SK-N-SH (cell line): ENCODE measurements around the gene SLC25A42. TPM values are rescaled to one million over a fixed set of nuclear protein-coding genes. Genes with fewer than 3 reads are reported as not detected.

Experiments used
- CTCF ChIA-PET: fragments of 300-600, 350-600 bp; formaldehyde crosslinking; extraction: SDS; loops from one replicate; lab custom pipeline; 2021; lab: Yijun Ruan, JAX
- POLR2A ChIA-PET: fragments of 350-600 bp; sonication (Branson Sonifier 250); formaldehyde crosslinking; extraction: SDS; loops from one replicate; lab custom pipeline; 2020; ENCODE audit warnings: antibody characterized with exemption, inconsistent platforms; lab: Yijun Ruan, JAX
- DNase-seq: peaks from one replicate; pipeline ENCODE4 v3.0.0; 2012
- H2AFZ ChIP-seq: fragments of 200-600 bp; sonication (generic); 2 replicates; pipeline ENCODE4 v1.8.1; 2016; ENCODE audit warnings: antibody characterized with exemption, mild to moderate bottlenecking, low read depth
- H3F3A ChIP-seq: fragments of 200-600 bp; sonication (generic); replicated peaks from 2 replicates; pipeline ENCODE3; 2016; ENCODE audit warnings: antibody characterized with exemption, mild to moderate bottlenecking; ENCODE audit not compliant: insufficient read depth
- H3K27ac ChIP-seq, 2 experiments: fragments of 200-500 bp in 1 of 2; fragments of 200-600 bp in 1 of 2; sonication (Bioruptor generic) in 1 of 2; sonication (generic), shearing (Covaris generic) in 1 of 2; 2 replicates each; pipeline versions ENCODE4 v1.5.1 to v1.6.1; 2014 to 2016; ENCODE audit warnings: low read depth in 2 of 2, inconsistent platforms in 1 of 2, low read length in 1 of 2, mild to moderate bottlenecking in 1 of 2, mixed read lengths in 1 of 2
- H3K27me3 ChIP-seq: fragments of 200-600 bp; sonication (generic), shearing (Covaris generic); 2 replicates; pipeline ENCODE4 v1.6.1; 2016; ENCODE audit warnings: mixed run types; ENCODE audit not compliant: insufficient read depth
- H3K36me3 ChIP-seq, 2 experiments: fragments of 200-500 bp in 1 of 2; fragments of 200-600 bp in 1 of 2; sonication (Bioruptor generic) in 1 of 2; sonication (generic) in 1 of 2; replicated peaks in 1 of 2; 2 replicates each; pipeline versions ENCODE3 to v1.5.1; 2014 to 2016; ENCODE audit warnings: low read length in 1 of 2, mild to moderate bottlenecking in 1 of 2; ENCODE audit not compliant: insufficient read depth in 2 of 2, control insufficient read depth in 1 of 2
- H3K4me1 ChIP-seq, 2 experiments: fragments of 200-500 bp in 1 of 2; fragments of 200-600 bp in 1 of 2; sonication (Bioruptor generic) in 1 of 2; sonication (generic), shearing (Covaris generic) in 1 of 2; 2 replicates each; pipeline versions ENCODE4 v1.5.1 to v1.6.1; 2014 to 2016; ENCODE audit warnings: low read depth in 1 of 2, low read length in 1 of 2, mixed run types in 1 of 2; ENCODE audit not compliant: insufficient read depth in 2 of 2, control insufficient read depth in 1 of 2
- H3K4me2 ChIP-seq: fragments of 200-600 bp; sonication (generic), shearing (Covaris generic); 2 replicates; pipeline ENCODE4 v1.6.1; 2017; ENCODE audit warnings: mixed run types
- H3K4me3 ChIP-seq, 2 experiments: fragments of 200-500 bp in 1 of 2; fragments of 200-600 bp in 1 of 2; sonication (Bioruptor generic) in 1 of 2; sonication (generic), shearing (Covaris generic) in 1 of 2; 2 replicates each; pipeline versions ENCODE4 v1.5.1 to v1.8.1; 2014 to 2016; ENCODE audit warnings: low read depth in 2 of 2, inconsistent platforms in 1 of 2, low read length in 1 of 2, mild to moderate bottlenecking in 1 of 2, mixed read lengths in 1 of 2, moderate library complexity in 1 of 2
- H3K79me2 ChIP-seq: fragments of 200-600 bp; sonication (generic); 2 replicates; pipeline ENCODE4 v1.8.1; 2017; ENCODE audit warnings: mild to moderate bottlenecking; ENCODE audit not compliant: insufficient read depth
- H3K9ac ChIP-seq: fragments of 200-600 bp; sonication (generic); 2 replicates; pipeline ENCODE4 v1.6.1; 2017; ENCODE audit warnings: mixed run types
- H3K9me2 ChIP-seq: fragments of 200-600 bp; sonication (generic); 2 replicates; pipeline ENCODE4 v1.6.1; 2017; ENCODE audit warnings: mixed run types
- H3K9me3 ChIP-seq: fragments of 200-600 bp; sonication (generic); 2 replicates; pipeline ENCODE4 v1.6.1; 2017; ENCODE audit warnings: mixed run types, mild to moderate bottlenecking, moderate library complexity
- H4K20me1 ChIP-seq: fragments of 200-600 bp; sonication (generic); 2 replicates; pipeline ENCODE4 v1.6.1; 2017; ENCODE audit warnings: mild to moderate bottlenecking, mixed run types; ENCODE audit not compliant: insufficient read depth
- CHD2 ChIP-seq: fragments of 150-350 bp; IDR thresholded peaks from 2 replicates; pipeline ENCODE4 v1.6.1; 2018; ENCODE audit warnings: low read length; ENCODE audit not compliant: partially characterized antibody
- ELF1 ChIP-seq: IDR thresholded peaks from 2 replicates; pipeline ENCODE4 v1.4.0; 2012
- EP300 ChIP-seq, 2 experiments: IDR thresholded peaks; 2 replicates each; pipeline versions ENCODE4 v1.4.0 to v1.6.1; 2012; ENCODE audit warnings: borderline replicate concordance in 1 of 2, low read depth in 1 of 2, low read length in 1 of 2
- FOXJ3 ChIP-seq: sonication (generic); formaldehyde crosslinking; IDR thresholded peaks from 2 replicates; pipeline ENCODE4 v1.5.1; 2020; ENCODE audit warnings: mild to moderate bottlenecking, missing genetic modification reagents
- FOXM1 ChIP-seq: IDR thresholded peaks from 2 replicates; pipeline ENCODE4 v1.4.0; 2012; ENCODE audit warnings: low read depth, mild to moderate bottlenecking
- GABPA ChIP-seq: IDR thresholded peaks from 2 replicates; pipeline ENCODE4 v1.4.0; 2012; ENCODE audit warnings: low read depth, mild to moderate bottlenecking
- JUND ChIP-seq: IDR thresholded peaks from 2 replicates; pipeline ENCODE4 v1.4.0; 2012
- MEF2A ChIP-seq: IDR thresholded peaks from 2 replicates; pipeline ENCODE4 v1.4.0; 2012; ENCODE audit warnings: low read depth, borderline replicate concordance
- RAD21 ChIP-seq: IDR thresholded peaks from 2 replicates; pipeline ENCODE4 v1.6.1; 2012; ENCODE audit warnings: mild to moderate bottlenecking, low read length
- REST ChIP-seq: IDR thresholded peaks from 2 replicates; pipeline ENCODE4 v1.6.1; 2012; ENCODE audit warnings: mild to moderate bottlenecking, low read depth, low read length, moderate library complexity
- RFX5 ChIP-seq: IDR thresholded peaks from 2 replicates; pipeline ENCODE4 v1.6.1; 2012; ENCODE audit warnings: mild to moderate bottlenecking, improper control_type of control experiment, low read length
- SMC3 ChIP-seq: IDR thresholded peaks from 2 replicates; pipeline ENCODE4 v1.6.1; 2012; ENCODE audit warnings: low read depth, low read length, improper control_type of control experiment
- TCF12 ChIP-seq: IDR thresholded peaks from 2 replicates; pipeline ENCODE4 v1.4.0; 2012
- TEAD4 ChIP-seq: IDR thresholded peaks from 2 replicates; pipeline ENCODE4 v1.4.0; 2012; ENCODE audit warnings: mild to moderate bottlenecking, borderline replicate concordance; ENCODE audit not compliant: insufficient read depth
- YY1 ChIP-seq: IDR thresholded peaks from 2 replicates; pipeline ENCODE4 v1.4.0; 2012; ENCODE audit warnings: low read depth, mild to moderate bottlenecking
- ZBTB33 ChIP-seq: IDR thresholded peaks from 2 replicates; pipeline ENCODE4 v1.4.0; 2012; ENCODE audit warnings: low read depth, borderline replicate concordance
- WGBS: methylation state at CpG from one replicate; pipeline ENCODE4 v1.1.6; 2017; ENCODE audit warnings: low lambda C conversion rate; 5-methylcytosine and 5-hydroxymethylcytosine counted together
- polyA plus RNA-seq, 3 experiments: library from polyadenylated mRNA; depleted of rRNA; stranded (reverse); fragments of >200 nt; gene quantifications; 2 replicates each; pipeline ENCODE4 v1.2.3, GENCODE V29; 2012
- TF ChIP-seq, protein P1 (sequence below): IDR thresholded peaks from 2 replicates; pipeline ENCODE4 v1.4.0; 2012; ENCODE audit warnings: low read depth, borderline replicate concordance
- TF ChIP-seq, protein P2 (sequence below): IDR thresholded peaks from 2 replicates; pipeline ENCODE4; 2012
- TF ChIP-seq, protein P3 (sequence below): fragments of 150-350 bp; IDR thresholded peaks from 2 replicates; pipeline ENCODE4 v1.6.1; 2017; ENCODE audit warnings: antibody characterized with exemption, low read length, low read depth, borderline replicate concordance

Gene SLC25A42
- polyA plus RNA-seq, 1 of the 3 experiments (the other 2 are of a cell fraction), result 6.1 TPM

GRCh38 chr19:19050731-19051130, 13.1 kb upstream of the SLC25A42 start:
- CTCF ChIA-PET, result interaction anchor here (1.2 to 5.6 kb wide), 3 partner anchors 65 to 124 kb away, joined by 6 to 34 read pairs (median 24); no protein-coding TSS in a partner anchor

More at GRCh38 chr19:19050731-19051130, 13.1 kb upstream of the SLC25A42 start:
- Histone ChIP-seq H3K27me3 (no peaks in the 10 kb centered on the region), H3K4me2 (no peak overlapping the region), H3K9me3 (no peaks in the 10 kb centered on the region), H2AFZ (no peak overlapping the region), H3F3A (no peaks in the 10 kb centered on the region), H3K36me3 (peaks cover 5 to 31% of the 10 kb centered on the region in 2 experiments), H3K4me1 (no peaks in the 10 kb centered on the region), H3K9ac (no peak overlapping the region), H3K4me3 (no peak overlapping the region), H3K79me2 (no peaks in the 10 kb centered on the region), H3K9me2 (no peaks in the 10 kb centered on the region), H4K20me1 (no peaks in the 10 kb centered on the region), H3K27ac (no peak overlapping the region)
- whole genome bisulfite sequencing, result 89% methylated on average over 2 of the region's 2 CpGs
- POLR2A ChIA-PET, result no interaction called here
- DNase-seq, result no peak
- no peak for TF ChIP-seq YY1
- no peak for TF ChIP-seq FOXJ3 (CRISPR knock-in tag)
- TF ChIP-seq FOXM1, result no peak
- no peak for TF ChIP-seq JUND
- TF ChIP-seq TCF12, result no peak
- no peak for TF ChIP-seq CHD2
- no peak for TF ChIP-seq TEAD4
- TF ChIP-seq, protein P1, sequence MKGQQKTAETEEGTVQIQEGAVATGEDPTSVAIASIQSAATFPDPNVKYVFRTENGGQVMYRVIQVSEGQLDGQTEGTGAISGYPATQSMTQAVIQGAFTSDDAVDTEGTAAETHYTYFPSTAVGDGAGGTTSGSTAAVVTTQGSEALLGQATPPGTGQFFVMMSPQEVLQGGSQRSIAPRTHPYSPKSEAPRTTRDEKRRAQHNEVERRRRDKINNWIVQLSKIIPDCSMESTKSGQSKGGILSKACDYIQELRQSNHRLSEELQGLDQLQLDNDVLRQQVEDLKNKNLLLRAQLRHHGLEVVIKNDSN, result no peak
- no peak for TF ChIP-seq ELF1
- no peak for TF ChIP-seq EP300 (IDR thresholded peaks at IDR 0.05; ENCODE audit: borderline replicate concordance in 1 of 2, low read depth in 1 of 2, low read length in 1 of 2)
- no peak for TF ChIP-seq ZBTB33
- no peak for TF ChIP-seq REST
- no peak for TF ChIP-seq RAD21
- TF ChIP-seq MEF2A, result no peak
- TF ChIP-seq RFX5, result no peak
- no peak for TF ChIP-seq SMC3
- TF ChIP-seq, protein P2, sequence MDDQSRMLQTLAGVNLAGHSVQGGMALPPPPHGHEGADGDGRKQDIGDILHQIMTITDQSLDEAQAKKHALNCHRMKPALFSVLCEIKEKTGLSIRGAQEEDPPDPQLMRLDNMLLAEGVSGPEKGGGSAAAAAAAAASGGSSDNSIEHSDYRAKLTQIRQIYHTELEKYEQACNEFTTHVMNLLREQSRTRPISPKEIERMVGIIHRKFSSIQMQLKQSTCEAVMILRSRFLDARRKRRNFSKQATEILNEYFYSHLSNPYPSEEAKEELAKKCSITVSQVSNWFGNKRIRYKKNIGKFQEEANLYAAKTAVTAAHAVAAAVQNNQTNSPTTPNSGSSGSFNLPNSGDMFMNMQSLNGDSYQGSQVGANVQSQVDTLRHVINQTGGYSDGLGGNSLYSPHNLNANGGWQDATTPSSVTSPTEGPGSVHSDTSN, result no peak
- TF ChIP-seq, protein P3, sequence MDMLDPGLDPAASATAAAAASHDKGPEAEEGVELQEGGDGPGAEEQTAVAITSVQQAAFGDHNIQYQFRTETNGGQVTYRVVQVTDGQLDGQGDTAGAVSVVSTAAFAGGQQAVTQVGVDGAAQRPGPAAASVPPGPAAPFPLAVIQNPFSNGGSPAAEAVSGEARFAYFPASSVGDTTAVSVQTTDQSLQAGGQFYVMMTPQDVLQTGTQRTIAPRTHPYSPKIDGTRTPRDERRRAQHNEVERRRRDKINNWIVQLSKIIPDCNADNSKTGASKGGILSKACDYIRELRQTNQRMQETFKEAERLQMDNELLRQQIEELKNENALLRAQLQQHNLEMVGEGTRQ, result no peak
- no peak for TF ChIP-seq GABPA
